Measurements from ENCODE around the gene PXMP2.

Gene PXMP2

DNA sequence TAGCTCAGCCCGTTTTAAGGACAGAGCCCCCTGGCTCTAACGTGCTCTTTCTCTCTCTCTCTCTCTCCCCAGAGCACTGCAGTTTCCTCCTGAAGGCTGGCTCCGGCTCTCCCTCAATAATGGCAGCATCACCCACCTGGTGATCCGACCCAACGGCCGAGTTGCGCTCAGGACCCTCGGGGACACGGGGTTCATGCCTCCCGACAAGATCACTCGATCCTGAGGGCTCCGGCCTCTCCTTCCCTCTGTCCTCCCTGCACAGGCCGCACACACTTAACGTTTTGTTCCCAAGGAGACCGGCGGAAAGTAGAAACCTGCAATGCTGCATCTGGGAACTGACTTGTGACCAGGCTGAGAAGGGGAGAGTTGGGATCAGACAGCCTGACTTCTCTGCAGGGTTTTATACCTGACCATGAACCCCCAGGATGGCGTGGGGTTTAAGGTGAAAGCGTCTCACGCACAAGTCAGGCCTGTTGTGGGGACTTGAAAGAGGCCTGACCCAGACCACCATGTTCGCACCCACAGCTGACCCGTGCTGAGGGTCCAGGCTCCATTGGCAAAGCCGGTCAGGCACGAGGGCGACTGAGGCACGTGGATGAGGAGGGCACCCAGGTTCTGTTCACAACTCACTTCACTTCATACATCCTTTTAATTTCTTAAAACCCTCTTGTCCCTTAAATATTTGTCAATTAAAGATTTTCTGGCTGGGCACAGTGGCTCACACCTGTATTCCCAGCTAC lies 33.4 kb downstream of the PXMP2 start:
- in situ Hi-C loops (cut with MboI; ENCODE audit: low sequenced_read_pairs) = no loop called here

- in situ Hi-C loops (cut with MboI; ENCODE audit: low sequenced_read_pairs) = no loop called here
Observed at GRCh38 chr12:132723015-132723763, 35.8 kb downstream of the PXMP2 start.

- in situ Hi-C loops (cut with MboI; ENCODE audit: low sequenced_read_pairs) = no loop called here
Observed at GRCh38 chr12:132723764-132724140, 36.4 kb downstream of the PXMP2 start.

GRCh38 chr12:132724506-132725241 lies 37.3 kb downstream of the PXMP2 start:
- in situ Hi-C loops (cut with MboI; ENCODE audit: low sequenced_read_pairs) = no loop called here

DNA sequence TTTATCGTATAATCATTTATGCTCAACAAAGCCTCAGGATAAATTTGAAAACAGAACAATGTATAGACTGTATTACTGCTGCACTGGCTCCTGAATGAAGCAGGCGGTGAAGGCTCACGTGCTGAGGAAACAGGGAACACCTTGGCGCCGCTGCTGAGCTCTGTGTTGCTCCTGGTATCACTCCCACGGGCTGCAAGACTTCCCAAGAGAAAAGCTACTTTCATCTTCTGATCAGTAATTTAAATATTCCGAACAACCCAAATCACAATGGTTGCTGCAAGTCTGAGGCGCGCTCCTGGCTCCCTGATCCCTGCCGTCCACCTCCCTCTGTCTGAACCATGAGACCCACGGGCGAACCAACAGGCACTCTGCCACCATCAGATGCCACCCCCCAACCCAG lies 39.0 kb downstream of the PXMP2 start:
- in situ Hi-C loops (cut with MboI; ENCODE audit: low sequenced_read_pairs) = no loop called here

DNA sequence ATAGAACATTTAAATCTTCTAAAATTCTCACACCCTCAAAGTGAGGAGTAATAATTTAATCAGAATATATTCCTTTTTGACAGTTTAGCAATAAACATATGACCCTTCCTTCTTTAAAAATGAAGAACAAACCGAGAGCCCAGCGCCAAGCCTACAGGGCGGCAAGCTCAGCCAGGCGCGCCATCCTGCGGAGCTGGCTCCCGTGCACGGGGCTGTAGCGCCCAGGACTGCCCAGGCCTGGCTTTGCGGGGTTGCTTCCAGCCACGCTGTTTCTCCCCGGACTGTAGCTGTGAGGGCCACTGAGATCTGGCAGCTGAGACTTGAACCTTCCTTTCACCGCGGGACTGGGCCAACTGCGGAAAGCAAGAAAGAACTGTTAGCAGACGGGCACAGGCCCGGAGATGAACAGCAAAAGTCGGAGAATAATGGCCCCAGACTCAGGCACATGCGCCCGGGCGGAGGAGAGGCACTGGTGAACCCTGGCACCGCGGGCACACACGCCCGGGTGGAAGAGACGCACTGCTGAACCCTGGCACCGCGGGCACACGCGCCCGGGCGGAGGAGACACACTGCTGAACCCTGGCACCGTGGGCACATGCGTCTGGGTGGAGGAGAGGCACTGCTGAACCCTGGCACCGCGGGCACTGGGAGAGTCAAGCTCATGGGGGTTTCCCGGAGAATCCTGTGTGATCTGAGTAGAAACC lies 39.9 kb downstream of the PXMP2 start:
- in situ Hi-C loops (cut with MboI; ENCODE audit: low sequenced_read_pairs) = no loop called here

DNA sequence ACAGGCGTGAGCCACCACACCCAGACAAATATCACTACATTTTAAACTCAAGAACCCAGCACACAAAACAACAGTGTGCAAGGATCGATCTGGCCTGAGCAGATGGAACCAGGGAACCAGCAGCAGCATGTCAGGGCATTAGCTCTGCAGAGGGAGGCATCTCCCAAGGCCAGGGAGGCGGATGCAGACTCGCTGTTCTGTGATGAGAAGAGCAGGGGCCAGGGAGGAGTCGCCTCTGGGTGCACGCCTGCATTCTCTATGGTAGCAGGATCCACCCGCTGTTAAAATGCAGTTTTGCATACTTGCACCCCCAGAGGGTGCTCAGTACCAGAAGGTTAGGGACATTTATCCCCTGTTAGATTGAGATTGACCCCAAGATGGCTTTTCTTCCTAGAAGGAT lies 41.1 kb downstream of the PXMP2 start:
- in situ Hi-C loops (cut with MboI; ENCODE audit: low sequenced_read_pairs) = no loop called here

DNA sequence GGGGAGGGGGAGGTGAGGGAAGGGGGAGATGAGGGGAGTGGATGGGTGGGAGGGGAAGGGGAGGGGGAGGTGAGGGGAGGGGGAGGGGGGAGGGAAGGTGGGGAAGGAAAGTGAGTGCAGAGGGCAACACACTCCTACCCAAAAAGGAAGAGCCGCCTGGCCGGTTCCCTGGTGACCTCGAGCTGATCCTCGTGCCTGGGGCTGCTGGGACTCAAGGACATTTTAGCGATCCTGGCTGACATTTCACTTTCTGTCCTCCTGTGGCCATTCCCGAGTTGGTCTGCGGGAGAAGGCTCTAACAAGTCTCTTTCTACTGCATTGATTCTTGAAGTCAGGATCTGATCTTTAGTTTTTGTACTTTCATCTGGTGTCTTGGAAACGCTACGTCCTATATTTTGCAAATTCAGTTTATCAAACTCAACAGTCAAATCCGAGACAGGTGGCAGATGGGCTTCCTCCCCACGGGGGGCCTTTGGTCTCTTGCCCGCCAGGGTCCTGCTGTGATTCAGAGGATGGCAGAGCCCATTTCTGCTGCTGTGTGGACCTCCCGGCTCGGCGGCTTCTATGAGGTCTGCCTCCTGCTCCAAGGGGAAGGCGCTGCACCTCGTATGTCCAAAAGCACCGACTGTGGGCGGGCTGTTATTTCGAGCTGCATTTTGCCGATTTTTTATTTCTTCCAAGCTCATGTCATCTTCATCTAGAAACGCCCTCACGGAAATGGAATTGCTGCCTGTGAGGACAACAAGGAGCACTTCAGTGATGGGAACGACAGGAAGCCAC lies 42.3 kb downstream of the PXMP2 start:
- in situ Hi-C loops (cut with MboI; ENCODE audit: low sequenced_read_pairs) = no loop called here

DNA sequence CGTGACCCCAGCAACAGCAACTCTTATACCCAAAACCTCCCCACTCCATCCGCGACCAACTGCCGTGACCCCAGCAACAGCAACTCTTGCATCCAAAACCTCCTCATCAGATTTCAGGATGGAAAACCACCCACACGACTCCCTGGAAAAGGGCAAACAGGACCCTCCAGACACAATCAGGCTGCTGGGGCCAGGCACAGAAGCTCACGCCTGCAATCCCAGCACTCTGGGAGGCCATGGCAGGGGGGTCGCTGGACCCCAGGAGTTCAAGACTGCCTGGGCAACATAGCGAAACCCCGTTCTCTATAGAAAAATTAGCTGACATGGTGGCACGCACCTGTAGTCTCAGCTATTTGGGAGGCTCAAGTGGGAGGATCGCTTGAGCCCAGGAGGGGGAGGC lies 43.0 kb downstream of the PXMP2 start:
- in situ Hi-C loops (cut with MboI; ENCODE audit: low sequenced_read_pairs) = no loop called here

DNA sequence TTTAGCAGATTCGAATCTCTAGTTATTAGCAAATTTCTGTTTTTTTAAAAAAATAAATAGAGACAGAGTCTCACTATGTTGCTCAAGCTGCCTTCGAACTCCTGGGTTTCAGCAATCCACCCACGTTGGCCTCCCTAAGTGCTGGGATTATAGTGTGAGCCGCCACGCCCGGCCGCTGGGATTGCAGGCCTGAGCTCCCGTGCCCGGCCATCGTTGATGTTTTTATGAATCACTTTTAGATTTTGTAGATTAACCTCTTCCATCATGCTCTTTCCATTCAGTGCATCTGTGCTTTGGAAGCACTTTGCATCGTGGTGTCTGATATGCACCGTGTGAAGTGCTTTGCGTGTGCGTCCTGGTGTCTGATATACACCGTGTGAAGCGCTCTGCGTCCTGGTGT lies 44.2 kb downstream of the PXMP2 start:
- in situ Hi-C loops (cut with MboI; ENCODE audit: low sequenced_read_pairs) = no loop called here

GRCh38 chr12:132734206-132734605 lies 46.8 kb downstream of the PXMP2 start:
- in situ Hi-C loops (cut with MboI; ENCODE audit: low sequenced_read_pairs) = no loop called here

DNA sequence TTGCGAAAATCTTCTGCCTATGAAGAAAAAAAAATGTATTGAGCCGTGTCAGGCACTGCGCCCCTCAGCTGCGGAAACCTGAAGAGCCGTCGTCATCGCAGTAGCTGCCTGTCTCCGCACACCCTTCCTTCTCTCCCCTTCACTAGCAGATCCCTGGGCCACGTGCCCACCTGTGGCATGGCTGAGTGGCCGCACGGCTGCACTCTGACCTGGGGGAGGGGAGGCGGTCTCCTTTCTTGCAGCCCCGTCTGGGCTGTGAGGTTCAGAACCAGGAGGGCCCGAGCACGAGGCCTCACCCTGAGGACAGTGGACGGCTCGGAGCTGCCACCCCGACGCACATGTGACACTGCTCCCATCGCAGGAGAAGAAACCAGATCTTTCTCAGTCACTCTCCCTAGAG lies 48.1 kb downstream of the PXMP2 start:
- in situ Hi-C loops (cut with MboI; ENCODE audit: low sequenced_read_pairs) = no loop called here

- in situ Hi-C loops (cut with MboI; ENCODE audit: low sequenced_read_pairs) = no loop called here
Observed at GRCh38 chr12:132736378-132736777, 49.0 kb downstream of the PXMP2 start.

GRCh38 chr12:132736913-132737312 lies 49.5 kb downstream of the PXMP2 start:
- in situ Hi-C loops (cut with MboI; ENCODE audit: low sequenced_read_pairs) = no loop called here

DNA sequence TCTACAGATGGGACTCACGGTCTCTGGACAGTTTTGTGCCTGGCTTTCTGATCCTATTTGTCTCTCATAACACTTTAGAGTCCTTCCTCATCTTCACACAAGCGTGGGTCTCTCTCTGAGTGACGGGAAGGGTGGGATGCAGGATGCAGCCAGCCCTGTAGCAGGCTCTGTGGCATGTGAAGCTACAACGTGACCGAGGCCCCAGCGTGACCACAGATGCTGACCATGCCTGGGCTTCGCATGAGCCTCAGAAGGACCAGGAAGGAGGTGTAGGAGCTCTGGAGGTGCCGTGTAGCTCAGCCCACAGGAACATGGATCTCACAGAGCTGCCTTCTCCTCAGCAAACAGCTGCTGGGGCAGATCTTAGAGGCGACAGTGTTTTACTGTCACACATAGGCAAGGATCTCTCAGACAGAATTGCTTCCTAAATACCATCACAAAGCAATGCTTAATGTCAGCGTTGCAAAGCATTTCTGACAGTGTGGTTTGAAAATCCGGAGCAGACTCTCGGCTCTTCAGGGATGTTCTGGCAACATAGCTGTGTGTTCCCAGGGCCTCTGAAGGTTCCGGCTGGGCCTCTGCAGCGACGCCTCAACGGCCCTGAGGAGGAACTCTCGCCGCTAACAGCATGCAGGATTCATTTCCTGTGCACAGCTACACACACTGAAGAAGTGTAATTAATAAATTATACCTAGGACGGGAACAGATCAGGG lies 52.4 kb downstream of the PXMP2 start:
- in situ Hi-C loops (cut with MboI; ENCODE audit: low sequenced_read_pairs) = no loop called here

DNA sequence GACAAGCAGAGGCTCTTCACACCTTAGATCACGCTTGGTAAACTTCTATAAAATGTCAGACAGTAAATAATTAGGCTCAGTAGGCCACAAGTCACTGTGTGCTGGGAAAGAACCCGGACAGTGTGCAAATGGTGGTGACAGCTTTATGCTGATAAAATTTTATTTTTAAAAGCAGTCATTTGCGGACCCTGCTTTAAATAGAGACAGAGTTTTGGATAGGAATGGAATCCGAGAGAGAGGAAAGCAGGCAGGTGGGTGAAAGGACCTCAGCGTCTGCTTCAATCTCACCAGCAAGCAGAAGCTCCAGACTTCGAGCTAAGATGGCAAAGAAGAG lies 52.9 kb downstream of the PXMP2 start:
- in situ Hi-C loops (cut with MboI; ENCODE audit: low sequenced_read_pairs) = no loop called here

- in situ Hi-C loops (cut with MboI; ENCODE audit: low sequenced_read_pairs) = no loop called here
Observed at GRCh38 chr12:132740652-132741051, 53.3 kb downstream of the PXMP2 start.

- in situ Hi-C loops (cut with MboI; ENCODE audit: low sequenced_read_pairs) = no loop called here
Observed at GRCh38 chr12:132741620-132742019, 54.2 kb downstream of the PXMP2 start.

- in situ Hi-C loops (cut with MboI; ENCODE audit: low sequenced_read_pairs) = no loop called here
Observed at GRCh38 chr12:132743831-132744230, 56.4 kb downstream of the PXMP2 start.

DNA sequence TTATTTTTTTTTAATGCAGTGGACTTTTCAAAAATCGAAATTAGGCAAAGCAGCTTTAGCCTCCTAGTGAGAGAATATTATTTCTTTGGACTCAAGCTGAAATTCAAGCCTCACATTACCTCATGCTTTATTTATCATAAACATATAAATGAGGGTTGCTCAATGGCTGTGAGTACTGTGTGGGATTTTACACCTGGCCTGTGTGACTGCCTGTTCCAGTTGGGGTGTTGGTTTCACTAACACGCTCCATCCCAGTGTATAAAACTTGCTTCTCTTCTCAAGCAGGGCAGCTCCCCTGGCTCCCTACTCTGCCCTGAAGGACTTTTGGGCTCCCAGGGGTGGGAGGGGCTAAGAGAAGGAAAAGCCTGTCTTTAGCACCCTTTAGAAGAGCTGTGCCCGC lies 59.2 kb downstream of the PXMP2 start:
- in situ Hi-C loops (cut with MboI; ENCODE audit: low sequenced_read_pairs) = no loop called here

All from HL-60/S4 treated with retinoic acid at 250 ng/mL for 4 days and 3 days (cell line).